IMR-90 (cell line): ENCODE measurements around the gene CCL5. TPM values are rescaled to one million over a fixed set of nuclear protein-coding genes. Genes with fewer than 3 reads are reported as not detected.

ENCODE experiments used
- ATAC-seq: fragments of 200-7000 bp; cut with Tn5 transposase; 2 replicates; pipeline ENCODE4 v1.9.1; 2020; ENCODE audit warnings: low read depth, mild to moderate bottlenecking, moderate library complexity
- BruUV-seq: library from RNA; stranded (reverse); fragments of 400-500 nt; replicated peaks from 2 replicates; lab custom pipeline; 2021; lab: Mats Ljungman, UMichigan
- CTCF ChIA-PET: fragments of 300-600 bp; formaldehyde crosslinking; extraction: SDS; loops from one replicate; lab custom pipeline; 2021; ENCODE audit warnings: antibody characterized with exemption; lab: Yijun Ruan, JAX
- POLR2A ChIA-PET: fragments of 300-600 bp; sonication (Branson Sonifier 250); formaldehyde crosslinking; loops from one replicate; lab custom pipeline; 2022; ENCODE audit warnings: antibody characterized with exemption; ENCODE audit not compliant: unreplicated experiment; lab: Charles Lee
- DNase-seq: peaks from one replicate; pipeline ENCODE4 v3.0.0; 2013
- H2AFZ ChIP-seq: replicated peaks from 2 replicates; pipeline ENCODE3; 2013; ENCODE audit warnings: low read length, mild to moderate bottlenecking; ENCODE audit not compliant: poor library complexity
- H2AK5ac ChIP-seq: 2 replicates; pipeline ENCODE4 v1.6.1; 2013; ENCODE audit warnings: low read depth, low read length, inconsistent platforms
- H2AK9ac ChIP-seq: replicated peaks from 2 replicates; pipeline ENCODE3; 2013; ENCODE audit warnings: mild to moderate bottlenecking, low read depth, low read length, moderate library complexity; ENCODE audit not compliant: poor library complexity
- H2BK120ac ChIP-seq: 2 replicates; pipeline ENCODE4 v1.6.1; 2013; ENCODE audit warnings: low read depth, low read length, inconsistent platforms
- H2BK15ac ChIP-seq: 3 replicates; pipeline ENCODE4 v1.6.1; 2013; ENCODE audit warnings: low read depth, low read length, inconsistent platforms
- H2BK20ac ChIP-seq: 2 replicates; pipeline ENCODE4 v1.6.1; 2013; ENCODE audit warnings: low read depth, mild to moderate bottlenecking, inconsistent platforms, low read length, moderate library complexity
- H2BK5ac ChIP-seq: 2 replicates; pipeline ENCODE4 v1.6.1; 2013; ENCODE audit warnings: mild to moderate bottlenecking, low read depth, low read length, inconsistent platforms; ENCODE audit not compliant: poor library complexity, severe bottlenecking
- H3K14ac ChIP-seq: replicated peaks from 2 replicates; pipeline ENCODE4 v1.6.1; 2013; ENCODE audit warnings: low read depth, low read length, inconsistent platforms
- H3K18ac ChIP-seq: 2 replicates; pipeline ENCODE4 v1.6.1; 2013; ENCODE audit warnings: low read depth, low read length, control low read depth
- H3K23ac ChIP-seq: 2 replicates; pipeline ENCODE4 v1.6.1; 2013; ENCODE audit warnings: low read depth, low read length, inconsistent platforms
- H3K27ac ChIP-seq: 2 replicates; pipeline ENCODE4 v1.5.1; 2013; ENCODE audit warnings: mild to moderate bottlenecking, control low read depth, low read length; ENCODE audit not compliant: insufficient read depth
- H3K27me3 ChIP-seq: 2 replicates; pipeline ENCODE4 v1.6.1; 2013; ENCODE audit warnings: low read length; ENCODE audit not compliant: control insufficient read depth, insufficient read depth
- H3K36me3 ChIP-seq: 2 replicates; pipeline ENCODE4 v1.6.1; 2013; ENCODE audit warnings: low read length, mixed read lengths; ENCODE audit not compliant: control insufficient read depth, insufficient read depth
- H3K4ac ChIP-seq: 2 replicates; pipeline ENCODE4 v1.6.1; 2013; ENCODE audit warnings: low read depth, low read length, inconsistent platforms
- H3K4me1 ChIP-seq: 2 replicates; pipeline ENCODE4 v1.6.1; 2013; ENCODE audit warnings: low read length, mixed read lengths; ENCODE audit not compliant: control insufficient read depth, insufficient read depth
- H3K4me2 ChIP-seq: 2 replicates; pipeline ENCODE4 v1.6.1; 2013; ENCODE audit warnings: low read depth, mild to moderate bottlenecking, control low read depth, low read length, moderate library complexity
- H3K4me3 ChIP-seq: 2 replicates; pipeline ENCODE4 v1.5.1; 2013; ENCODE audit warnings: low read depth, mild to moderate bottlenecking, control low read depth, low read length, moderate library complexity; ENCODE audit not compliant: insufficient read depth
- H3K56ac ChIP-seq: 2 replicates; pipeline ENCODE4 v1.6.1; 2013; ENCODE audit warnings: low read length, inconsistent platforms; ENCODE audit not compliant: insufficient read depth; ENCODE audit errors: extremely low read depth
- H3K79me1 ChIP-seq, 2 experiments: 2 replicates each; pipeline ENCODE4 v1.6.1; 2013; ENCODE audit warnings: low read length in 2 of 2, inconsistent platforms in 1 of 2, low read depth in 1 of 2
- H3K9ac ChIP-seq: 2 replicates; pipeline ENCODE4 v1.6.1; 2013; ENCODE audit warnings: low read depth, low read length, control low read depth
- H3K9me1 ChIP-seq: 2 replicates; pipeline ENCODE4 v1.6.1; 2013; ENCODE audit warnings: low read length, inconsistent platforms; ENCODE audit not compliant: insufficient read depth
- H3K9me3 ChIP-seq: 2 replicates; pipeline ENCODE4 v1.6.1; 2013; ENCODE audit warnings: low read length; ENCODE audit not compliant: control insufficient read depth, insufficient read depth
- H4K20me1 ChIP-seq: 2 replicates; pipeline ENCODE4 v1.6.1; 2013; ENCODE audit warnings: low read length, inconsistent platforms; ENCODE audit not compliant: insufficient read depth
- H4K5ac ChIP-seq: 2 replicates; pipeline ENCODE4 v1.6.1; 2013; ENCODE audit warnings: mild to moderate bottlenecking, low read depth, low read length, control low read depth
- H4K8ac ChIP-seq, 2 experiments: 2 replicates each; pipeline ENCODE4 v1.6.1; 2013; ENCODE audit warnings: low read depth in 2 of 2, low read length in 2 of 2, control low read depth in 1 of 2, inconsistent platforms in 1 of 2
- H4K91ac ChIP-seq: 2 replicates; pipeline ENCODE4 v1.6.1; 2013; ENCODE audit warnings: low read depth, low read length, inconsistent platforms; ENCODE audit not compliant: insufficient read depth
- BHLHE40 ChIP-seq: fragments of 150-350 bp; IDR thresholded peaks from 2 replicates; pipeline ENCODE4 v1.6.1; 2016; ENCODE audit warnings: mild to moderate bottlenecking, low read depth, low read length
- CHD1 ChIP-seq: IDR thresholded peaks from 2 replicates; pipeline ENCODE4 v1.6.1; 2012; ENCODE audit warnings: low read depth, low read length, improper control_type of control experiment
- ELK1 ChIP-seq: fragments of 150-350 bp; IDR thresholded peaks from 2 replicates; pipeline ENCODE4 v1.6.1; 2016; ENCODE audit warnings: low read depth, mild to moderate bottlenecking, low read length, moderate library complexity, borderline replicate concordance
- FOS ChIP-seq: fragments of 150-350 bp; IDR thresholded peaks from 2 replicates; pipeline ENCODE4 v1.6.1; 2016; ENCODE audit warnings: low read depth, low read length
- MAZ ChIP-seq: IDR thresholded peaks from 2 replicates; pipeline ENCODE4 v1.6.1; 2012; ENCODE audit warnings: low read depth, mild to moderate bottlenecking, low read length, improper control_type of control experiment, moderate library complexity, borderline replicate concordance
- USF2 ChIP-seq: fragments of 150-350 bp; IDR thresholded peaks from 2 replicates; pipeline ENCODE4 v1.6.1; 2017; ENCODE audit warnings: mild to moderate bottlenecking, antibody characterized with exemption, low read length, low read depth
- WGBS, 2 experiments: methylation state at CpG; one replicate each; pipeline versions ENCODE4 v1.1.5 to v1.1.7; 2013; ENCODE audit warnings: missing lambda C conversion rate in 2 of 2; ENCODE audit not compliant: insufficient read length in 1 of 2; ENCODE audit errors: extremely low coverage in 2 of 2; 5-methylcytosine and 5-hydroxymethylcytosine counted together
- dilution Hi-C: fragments of 300-500 bp; cut with HindIII; formaldehyde crosslinking; loops from one replicate; pipeline ENCODE4 v1.14.3; 2018; ENCODE audit warnings: low sequenced_read_pairs; ENCODE audit not compliant: unreplicated experiment
- in situ Hi-C: fragments of 300-500 bp; cut with MboI; formaldehyde crosslinking; loops from 3 replicates; pipeline ENCODE4 v1.14.3; 2019; ENCODE audit warnings: low sequenced_read_pairs, inconsistent platforms, mixed read lengths
- intact Hi-C: fragments of 100-400 bp; cut with micrococcal nuclease; formaldehyde crosslinking; loops from 2 replicates; pipeline ENCODE4 v1.10.0; 2022
- polyA plus RNA-seq, 3 experiments: library from polyadenylated mRNA; depleted of rRNA; stranded (reverse); fragments of >200 nt; gene quantifications; 2 replicates each; pipeline ENCODE4 v1.2.3, GENCODE V29; 2012; ENCODE audit warnings: low replicate concordance in 1 of 3
- total RNA-seq: library from RNA; depleted of rRNA; stranded (reverse); fragments of >200 nt; gene quantifications from 2 replicates; pipeline ENCODE4 v1.2.3, GENCODE V29; 2012

The CCL5 gene
- total and polyA plus RNA-seq, 2 of the 4 experiments (the other 2 are of a cell fraction) = not detected

GRCh38 chr17:35846055-35846809 lies 33.9 kb downstream of the CCL5 start:
- Histone ChIP-seq H2AK9ac (no peak overlapping the region), H3K4me3 (no peak overlapping the region), H3K79me1 (peaks cover 13 to 14% of the 10 kb centered on the region in 2 experiments; a peak in 3 of 4 replicates), H3K23ac (no peak overlapping the region), H3K4me1 (no peaks in the 10 kb centered on the region), H2BK15ac (no peak overlapping the region), H3K27ac (no peak overlapping the region), H3K9me3 (no peaks in the 10 kb centered on the region), H2AFZ (no peak overlapping the region), H2AK5ac (no peak overlapping the region), H3K36me3 (peaks cover 43% of the 10 kb centered on the region), H3K14ac (no peak overlapping the region), H2BK20ac (no peak overlapping the region), H3K18ac (no peak overlapping the region), H3K9ac (no peak overlapping the region), H3K27me3 (no peaks in the 10 kb centered on the region), H4K91ac (no peak overlapping the region), H4K20me1 (peaks cover 4% of the 10 kb centered on the region; the same call in 1 of the 2 replicates), H4K5ac (no peak overlapping the region), H3K4me2 (no peak overlapping the region), H3K56ac (no peak overlapping the region), H3K4ac (no peak overlapping the region), H4K8ac (no peak overlapping the region), H2BK120ac (no peak overlapping the region), H2BK5ac (no peak overlapping the region), H3K9me1 (no peaks in the 10 kb centered on the region)
- in situ Hi-C loops = no loop called here
- dilution Hi-C loops = no loop called here
- DNase-seq = peak; percentile 6
- ATAC-seq = no peak; the same call in 1 of the 2 replicates
- no CpG with 5 or more reads among the region's 3 CpGs for WGBS, 2 experiments
- CTCF ChIA-PET = interaction anchor here (1.4 kb wide), 1 partner anchor 11 kb away, joined by 3 read pairs; no protein-coding TSS in a partner anchor
- intact Hi-C loops = no loop called here
- no peak for TF ChIP-seq FOS
- no peak for TF ChIP-seq CHD1
- no peak for TF ChIP-seq BHLHE40
- no peak for TF ChIP-seq USF2
- TF ChIP-seq MAZ = no peak
- TF ChIP-seq ELK1 = no peak
- no TSS peak for BruUV-seq
- POLR2A ChIA-PET = no interaction called here
